Esophagus mucosa (tissue), 1 donor: ENCODE measurements around the gene STARD3. TPM values are rescaled to one million over a fixed set of nuclear protein-coding genes. Genes with fewer than 3 reads are reported as not detected.

ENCODE experiments used
- ATAC-seq: fragments of 200-7000 bp; cut with Tn5 transposase; one replicate; pipeline ENCODE4 v1.9.1; 2020
- total RNA-seq: library from RNA; stranded (reverse); gene quantifications from one replicate; pipeline ENCODE4 v1.2.4, GENCODE V29; 2023
- donor health status: DM: yes; HTN: yes; CAD: no.

Gene STARD3
- total RNA-seq, 1 donor from 2014 or later: 28.0 TPM

GRCh38 chr17:39604911-39605491, 31.9 kb upstream of the STARD3 start:
- no peak for ATAC-seq

DNA sequence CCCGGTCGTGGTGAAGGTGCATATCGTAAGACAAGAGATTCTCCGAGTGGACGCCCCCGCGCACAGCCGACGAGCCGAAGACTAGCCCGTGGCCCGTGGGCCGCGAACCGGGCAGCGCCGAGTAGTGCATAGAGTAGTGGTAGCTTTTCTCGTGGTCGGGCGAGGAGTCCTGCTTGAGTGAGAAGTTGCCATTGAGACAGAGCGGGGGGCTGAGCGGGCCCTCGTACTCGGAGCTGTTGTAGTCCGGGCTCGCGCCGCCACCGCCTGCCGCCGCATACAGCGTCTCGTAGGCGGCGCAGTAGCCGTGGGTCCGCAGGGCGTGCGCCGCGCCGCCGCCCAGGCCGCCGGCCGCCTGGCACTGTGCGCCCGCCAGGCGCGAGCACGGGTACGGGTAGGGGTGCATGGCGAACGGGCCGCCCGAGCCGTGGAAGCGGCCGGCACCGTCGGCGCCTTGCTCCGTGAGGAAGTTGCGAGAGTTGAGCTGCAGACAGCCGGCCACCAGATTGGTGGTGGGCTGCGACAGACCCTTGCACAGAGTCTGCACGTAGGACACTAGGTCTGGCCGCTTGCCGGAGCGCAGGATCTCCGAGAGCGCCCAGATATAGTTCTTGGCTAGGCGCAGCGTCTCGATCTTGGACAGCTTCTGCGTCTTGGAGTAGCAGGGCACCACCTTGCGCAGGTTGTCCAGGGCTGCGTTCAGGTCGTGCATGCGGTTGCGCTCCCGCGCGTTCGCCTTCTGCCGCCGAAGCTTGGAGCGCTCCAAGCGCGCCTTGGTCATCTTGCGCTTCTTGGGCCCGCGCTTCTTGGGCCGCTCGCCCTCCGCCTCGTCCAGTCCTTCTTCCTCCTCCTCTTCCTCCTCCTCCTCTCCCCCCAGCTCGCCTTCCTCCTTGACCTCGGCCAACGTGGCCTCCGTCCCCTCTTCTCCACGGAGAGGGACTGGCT, 31.2 kb upstream of the STARD3 start:
- ATAC-seq: no peak

- ATAC-seq: no peak
These were observed 30.4 kb upstream of the STARD3 start for GRCh38 chr17:39606434-39607056.

DNA sequence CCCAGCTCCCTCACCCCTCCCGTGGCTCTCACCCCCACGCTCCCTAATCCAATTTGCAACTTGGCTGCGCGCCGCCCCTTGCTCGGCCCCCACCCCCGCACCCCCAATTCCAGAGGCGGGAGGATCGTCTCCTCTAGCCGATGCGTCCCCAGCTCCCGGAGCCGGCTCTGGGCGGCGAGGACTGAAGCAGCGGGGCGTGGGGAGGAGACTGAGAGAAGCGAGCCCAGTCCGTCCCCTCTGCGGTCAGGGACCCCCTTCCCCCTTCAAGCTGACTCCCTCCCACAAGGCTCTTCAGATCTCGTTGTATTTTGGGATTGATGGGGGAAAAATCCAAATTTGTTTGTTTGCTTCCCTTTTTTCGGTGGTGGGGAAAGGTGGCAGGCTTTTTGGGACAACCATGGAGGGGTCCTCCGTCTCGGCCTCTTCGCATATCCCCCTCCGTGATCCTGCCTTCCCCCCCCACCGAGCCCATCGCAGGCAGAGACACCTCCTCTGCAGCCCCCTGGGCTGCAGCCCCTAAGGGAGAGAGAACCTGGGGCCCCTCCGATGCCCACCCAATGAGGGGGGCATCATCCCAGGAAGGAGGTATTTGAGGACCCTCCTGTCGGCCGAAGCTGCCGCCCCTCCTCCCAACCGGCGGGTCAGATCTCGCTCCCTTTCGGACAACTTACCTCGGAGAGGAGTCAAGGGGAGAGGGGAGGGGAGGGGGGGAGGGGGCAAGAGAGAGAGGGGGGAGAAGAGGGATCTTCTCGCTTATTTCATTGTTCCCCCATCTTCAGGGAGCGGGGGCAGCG, 29.7 kb upstream of the STARD3 start:
- no peak for ATAC-seq

- no peak for ATAC-seq
These were observed 29.2 kb upstream of the STARD3 start, which contains the start of gene NEUROD2 for GRCh38 chr17:39607851-39608130. TSS of gene NEUROD2 (minus strand) at chr17:39607920. CDS start at chr17:39606599, 1,321 bp downstream.

DNA sequence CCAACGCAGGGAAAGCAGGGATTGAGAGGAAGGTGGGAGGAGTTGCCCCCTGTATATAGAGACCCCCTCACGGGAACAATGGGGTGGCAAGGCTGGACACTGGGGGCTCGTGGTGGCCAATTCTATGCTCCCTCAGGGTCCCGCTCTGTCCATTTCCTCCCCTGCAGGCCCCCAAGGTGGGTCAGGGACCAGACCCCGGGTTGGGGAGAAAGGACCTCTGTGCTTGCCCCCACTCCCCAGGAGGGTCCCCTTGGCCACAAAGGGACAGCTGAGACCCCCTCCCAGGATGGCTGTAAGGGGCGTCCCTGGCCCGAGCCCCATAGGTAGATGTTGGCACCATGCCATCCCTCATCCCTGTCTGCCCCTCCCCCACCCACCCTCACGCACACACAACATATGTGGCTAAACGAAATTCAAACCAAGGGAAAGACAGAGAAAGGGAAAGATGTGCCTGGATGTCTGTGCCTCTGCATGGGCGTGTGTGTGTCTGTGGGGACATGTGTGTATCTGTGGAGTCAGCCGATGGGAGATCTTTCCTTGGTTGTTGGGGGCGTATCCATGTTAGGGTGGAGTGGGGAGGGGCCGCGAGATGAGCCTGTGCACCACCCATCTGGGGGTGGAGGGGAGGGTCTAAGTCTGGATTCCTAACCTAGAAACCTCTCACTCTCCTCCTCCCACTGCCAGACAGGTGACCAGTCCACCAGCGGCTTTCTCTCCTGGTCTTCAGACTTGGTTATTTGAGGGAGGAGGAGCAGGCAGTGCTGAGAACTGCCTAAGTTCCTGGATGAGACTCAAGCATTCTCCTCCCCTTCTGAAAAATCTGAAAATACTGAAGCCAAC, 28.6 kb upstream of the STARD3 start:
- ATAC-seq: no peak

DNA sequence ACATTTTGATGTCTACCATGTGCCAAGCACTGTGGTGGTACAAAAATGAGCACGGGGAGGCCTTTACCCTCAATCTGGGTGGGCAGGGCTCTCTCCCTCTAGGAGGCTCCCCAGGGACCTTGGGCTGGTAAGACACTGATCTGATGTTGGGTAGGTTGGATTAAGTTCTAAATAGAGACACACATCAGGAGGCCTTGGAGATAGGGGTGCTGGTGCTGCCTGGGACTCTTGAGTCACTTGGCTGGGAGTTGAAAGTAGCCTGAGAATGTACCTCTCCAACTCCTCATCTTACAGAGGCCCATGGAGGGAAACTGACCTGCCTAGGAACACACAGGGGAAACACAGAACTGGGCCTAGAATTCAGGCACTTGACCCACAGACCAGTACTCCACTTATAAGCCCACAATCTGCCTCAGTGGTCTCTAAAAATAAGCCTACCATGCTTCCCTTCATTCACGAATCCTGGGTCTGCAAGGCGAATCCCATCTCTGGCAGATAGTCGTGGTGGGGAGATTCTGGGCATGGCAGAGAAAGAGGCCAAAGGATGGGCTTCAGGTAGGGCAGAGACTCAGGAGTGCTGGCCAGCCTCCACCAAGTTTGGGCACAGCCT, 27.4 kb upstream of the STARD3 start:
- ATAC-seq: no peak

DNA sequence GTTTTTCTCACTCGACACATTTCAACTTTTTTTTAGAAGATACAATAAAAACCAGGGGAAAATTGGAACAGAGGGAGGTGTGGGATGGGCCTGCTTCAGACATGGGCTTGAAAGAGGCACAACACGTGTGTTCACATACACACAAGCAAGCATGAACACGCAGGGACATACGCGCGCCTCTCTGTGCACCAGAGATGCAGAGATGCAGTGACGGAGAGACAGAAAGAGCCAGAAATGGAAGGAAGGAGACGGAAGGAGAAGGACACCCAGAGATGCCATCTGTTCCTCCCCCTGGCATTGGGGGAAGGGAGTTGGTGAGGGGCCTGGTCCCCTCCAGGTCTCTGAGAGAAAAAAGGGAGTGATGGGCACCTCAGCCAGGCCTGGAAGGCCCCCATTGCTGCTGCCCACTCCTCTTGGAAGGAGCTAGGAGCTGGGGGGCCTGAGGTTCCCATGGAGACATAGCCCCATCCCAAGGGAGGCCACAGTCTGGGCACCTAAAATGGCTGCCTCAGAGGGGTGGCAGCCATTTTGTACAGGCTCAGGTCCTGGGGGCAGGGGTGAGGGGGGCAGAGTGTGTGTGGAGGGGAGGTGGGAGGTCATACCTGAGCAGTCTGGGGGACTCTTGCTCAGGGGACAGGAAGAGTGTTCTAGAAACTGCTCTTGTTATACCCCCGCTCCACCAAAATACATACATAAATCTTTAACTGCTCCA, 25.4 kb upstream of the STARD3 start:
- ATAC-seq: no peak

DNA sequence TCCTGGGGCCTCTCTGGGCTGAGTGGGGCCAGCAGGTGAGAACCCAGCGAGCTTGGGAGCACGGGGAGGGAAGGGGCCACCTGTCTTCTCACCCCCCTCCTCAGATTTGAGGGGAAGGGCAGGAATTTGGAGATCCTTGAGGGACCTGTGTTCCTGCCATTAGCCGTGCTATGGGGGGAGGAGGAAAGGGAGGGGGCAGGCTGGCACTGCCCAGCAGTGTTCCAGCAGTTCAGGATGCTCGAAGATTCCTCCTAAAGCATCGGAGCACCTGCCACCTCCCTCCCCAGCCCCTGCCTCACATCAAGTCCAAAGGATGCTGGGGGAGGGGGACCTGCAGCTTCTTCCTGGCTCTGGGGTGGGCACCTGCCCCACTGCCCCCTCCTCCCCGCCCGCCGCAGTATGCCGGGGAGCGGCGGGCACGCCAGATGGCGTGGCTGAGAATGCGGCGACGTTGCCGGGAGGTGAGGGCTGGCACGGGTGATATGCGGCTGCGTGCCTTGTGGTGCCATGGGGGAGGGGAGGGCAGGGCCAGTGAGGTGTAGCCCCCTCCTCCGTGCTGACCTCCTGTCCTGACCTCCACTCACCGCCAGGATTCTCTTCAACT, 24.6 kb upstream of the STARD3 start:
- ATAC-seq: peak; percentile 9

DNA sequence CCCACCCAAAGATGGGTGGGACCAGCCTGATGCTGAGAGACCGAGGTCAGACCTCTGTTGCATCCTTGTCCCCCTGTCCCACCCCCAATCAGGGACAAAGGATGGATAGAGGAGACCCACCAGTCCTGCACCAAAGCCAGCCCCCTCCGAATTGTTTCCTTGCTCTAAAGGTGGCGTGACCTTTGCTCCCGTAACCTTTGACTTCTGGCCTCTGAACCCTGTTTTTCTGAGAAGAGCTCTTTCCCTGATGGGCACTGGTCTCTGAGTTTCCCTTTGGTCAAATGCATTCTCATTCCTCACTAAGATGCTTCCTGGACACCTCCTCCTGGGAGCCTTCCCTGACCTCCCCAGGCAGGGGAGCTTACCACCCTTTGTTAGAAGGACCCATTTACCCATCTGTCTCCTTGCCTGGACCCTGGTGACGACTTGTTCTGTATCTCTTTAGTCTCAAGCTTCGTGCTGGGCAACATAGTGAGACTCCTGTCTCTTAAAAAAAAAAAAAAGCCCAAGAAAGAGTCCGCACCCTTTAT, 23.9 kb upstream of the STARD3 start:
- no peak for ATAC-seq

DNA sequence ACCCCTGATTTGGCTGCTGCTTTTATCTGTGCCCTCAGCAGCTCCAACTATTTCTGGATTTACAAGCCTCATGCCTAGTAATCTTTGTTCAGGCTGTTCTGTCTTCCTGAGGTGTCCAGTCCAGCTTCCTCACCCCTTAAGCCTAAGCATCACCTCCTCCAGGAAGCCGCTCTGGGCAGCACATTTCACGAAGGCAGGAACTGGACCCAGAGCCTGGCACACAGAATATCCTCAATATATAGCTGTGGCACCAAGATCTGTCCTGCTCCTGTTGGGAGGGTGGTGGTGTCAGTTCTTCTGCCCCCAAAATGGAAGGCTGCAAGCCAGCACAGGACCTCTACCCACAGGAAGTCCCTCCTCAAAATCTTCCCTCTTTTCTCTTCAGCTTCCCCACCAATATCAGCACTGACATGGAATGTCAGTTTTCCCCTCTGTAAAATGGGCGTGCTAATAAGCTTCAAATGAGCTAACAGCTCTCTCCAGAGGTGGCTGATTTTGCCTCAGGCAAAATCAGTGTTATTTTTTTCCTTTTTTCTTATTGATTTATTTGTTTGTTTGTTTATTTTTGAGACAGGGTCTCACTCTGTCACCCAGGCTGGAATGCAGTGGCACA, 22.3 kb upstream of the STARD3 start:
- no peak for ATAC-seq

GRCh38 chr17:39615434-39615833, 21.5 kb upstream of the STARD3 start:
- no peak for ATAC-seq

DNA sequence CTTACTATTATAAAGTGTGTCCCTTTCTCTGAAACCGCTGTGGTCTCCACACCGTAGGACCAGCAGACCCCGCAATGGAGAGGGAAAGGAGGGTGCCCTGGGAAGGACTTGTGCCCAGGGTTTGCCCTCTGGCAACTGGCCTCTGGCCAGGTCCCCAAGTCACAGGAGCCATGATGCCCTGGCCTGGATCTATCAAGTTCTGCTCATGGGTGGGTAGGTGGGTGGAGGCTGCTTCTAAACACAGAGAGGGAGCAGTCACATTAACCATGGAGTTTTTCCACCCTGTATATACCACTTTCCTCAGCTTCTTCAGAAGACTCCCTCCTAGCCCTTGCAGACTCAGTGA, 19.9 kb upstream of the STARD3 start:
- ATAC-seq: no peak

GRCh38 chr17:39617446-39618245, 19.3 kb upstream of the STARD3 start:
- peak; percentile 35 for ATAC-seq

DNA sequence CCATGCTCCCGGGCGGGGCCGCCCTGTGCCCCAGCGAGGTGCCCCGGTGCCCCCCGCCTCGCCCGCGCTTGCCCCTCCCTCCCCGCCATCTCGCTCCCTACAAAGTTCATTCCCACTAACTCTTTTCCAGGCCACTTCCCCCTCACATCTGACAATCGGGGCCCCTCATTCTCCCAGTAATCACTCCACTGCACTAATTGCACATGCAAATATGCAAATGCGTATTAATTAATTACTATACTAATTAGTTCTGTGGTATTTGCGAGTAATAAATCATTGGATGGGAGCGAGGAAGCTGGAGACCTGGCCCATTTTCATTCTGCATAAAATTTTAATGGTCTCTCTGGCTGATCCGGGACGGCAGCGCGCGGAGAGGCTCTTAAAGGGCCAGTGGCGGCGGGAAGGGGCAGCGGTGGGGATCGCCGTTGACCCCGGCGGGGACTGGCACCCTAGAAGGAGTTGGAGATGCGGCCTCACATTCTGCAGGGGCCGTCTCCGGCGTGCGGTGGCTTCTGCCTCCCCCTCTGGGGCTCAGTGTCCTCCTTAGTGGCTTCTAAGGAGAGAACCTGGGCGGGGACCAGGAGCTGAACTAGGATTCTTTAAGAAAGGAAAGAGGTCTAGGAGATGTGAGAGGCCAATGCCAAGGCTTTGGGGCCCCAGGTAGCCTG, 18.6 kb upstream of the STARD3 start:
- no peak for ATAC-seq

DNA sequence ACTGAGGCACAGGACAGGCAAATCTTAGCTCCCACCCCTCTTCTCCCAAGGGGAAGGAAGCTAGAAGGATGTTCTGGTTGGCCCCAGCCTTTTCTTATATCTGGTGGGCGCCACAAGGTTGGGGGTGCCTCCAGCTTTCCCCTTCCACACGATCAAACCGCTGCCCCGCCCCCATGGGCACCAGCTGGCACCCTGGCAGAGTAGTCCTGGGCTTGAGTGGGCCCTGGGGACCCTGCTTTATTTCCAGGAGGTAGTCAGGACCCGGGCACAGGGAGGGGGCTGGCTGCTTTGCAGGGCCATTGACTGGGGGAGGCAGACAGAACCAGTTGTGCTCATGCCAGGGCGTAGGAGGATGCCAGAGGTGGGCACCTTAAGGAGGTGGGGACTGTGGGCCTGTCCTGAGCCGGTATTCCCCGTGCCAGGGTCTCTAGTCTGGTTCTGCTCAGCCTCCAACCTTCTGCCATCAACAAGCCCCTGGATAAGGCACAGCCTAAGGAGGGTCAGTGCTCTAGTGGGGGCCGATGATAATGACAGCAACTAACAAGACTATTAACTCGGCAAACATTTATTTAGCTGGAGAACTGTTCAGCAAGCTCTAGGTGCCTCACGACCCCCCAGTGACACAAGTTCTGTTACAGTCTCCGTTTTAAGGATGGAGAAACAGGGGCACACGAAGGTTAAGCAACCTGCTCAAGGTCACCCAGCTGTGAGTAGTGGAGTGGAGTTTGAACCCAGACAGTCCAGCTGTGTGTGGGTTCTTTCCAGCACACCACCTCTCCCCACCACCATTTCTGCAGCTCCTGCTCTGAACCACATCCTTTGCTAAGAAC, 17.8 kb upstream of the STARD3 start:
- no peak for ATAC-seq

GRCh38 chr17:39619786-39620101, 17.2 kb upstream of the STARD3 start:
- no peak for ATAC-seq
